Panc1 (cell line): Measurements from ENCODE around the gene AGFG1. TPM values are rescaled to one million over a fixed set of nuclear protein-coding genes. Genes with fewer than 3 reads are reported as not detected.

ENCODE experiments used
- ATAC-seq: fragments of 200-7000 bp; cut with Tn5 transposase; 2 replicates; pipeline ENCODE4 v1.9.1; 2020; ENCODE audit warnings: mild to moderate bottlenecking, moderate library complexity
- BruUV-seq: library from RNA; stranded (reverse); fragments of 400-500 nt; replicated peaks from 2 replicates; lab custom pipeline; 2021; lab: Mats Ljungman, UMichigan
- CTCF ChIA-PET: fragments of 300-600 bp; sonication (Branson Sonifier 250); formaldehyde crosslinking; loops from one replicate; lab custom pipeline; 2022; ENCODE audit warnings: antibody characterized with exemption; lab: Charles Lee
- POLR2A ChIA-PET: fragments of 300-600 bp; sonication (Branson Sonifier 250); formaldehyde crosslinking; loops from one replicate; lab custom pipeline; 2022; ENCODE audit warnings: antibody characterized with exemption; lab: Charles Lee
- DNase-seq: peaks from one replicate; pipeline ENCODE4 v3.0.0-alpha.2; 2010; ENCODE audit warnings: low read depth, low spot score
- H3K27ac ChIP-seq: 2 replicates; pipeline ENCODE4 v1.5.1; 2011; ENCODE audit warnings: mild to moderate bottlenecking, low read length, inconsistent platforms
- H3K27me3 ChIP-seq: fragments of 200-500 bp; sonication (Bioruptor generic); 2 replicates; pipeline ENCODE4 v1.6.0; 2014; ENCODE audit warnings: low read length, inconsistent platforms; ENCODE audit not compliant: control insufficient read depth, insufficient read depth
- H3K36me3 ChIP-seq: fragments of 200-500 bp; sonication (Bioruptor generic); 2 replicates; pipeline ENCODE4 v1.5.1; 2014; ENCODE audit warnings: inconsistent platforms, mild to moderate bottlenecking, low read length, moderate library complexity; ENCODE audit not compliant: control insufficient read depth, insufficient read depth
- H3K4me1 ChIP-seq: 2 replicates; pipeline ENCODE4 v1.5.1; 2011; ENCODE audit warnings: inconsistent platforms, mild to moderate bottlenecking, low read length, moderate library complexity; ENCODE audit not compliant: control insufficient read depth, insufficient read depth
- H3K4me3 ChIP-seq, 2 experiments: 2 replicates each; pipeline ENCODE4 v1.5.1; 2011 to 2012; ENCODE audit warnings: low read depth in 2 of 2, low read length in 2 of 2, mild to moderate bottlenecking in 2 of 2, inconsistent platforms in 1 of 2, moderate library complexity in 1 of 2
- H3K9me3 ChIP-seq: fragments of 200-500 bp; sonication (Bioruptor generic); 2 replicates; pipeline ENCODE4 v1.5.1; 2014; ENCODE audit warnings: low read depth, mild to moderate bottlenecking, inconsistent platforms, low read length, moderate library complexity; ENCODE audit not compliant: control insufficient read depth, insufficient read depth
- POLR2AphosphoS5 ChIP-seq: IDR thresholded peaks from 2 replicates; pipeline ENCODE4 v1.6.1; 2012; ENCODE audit warnings: mild to moderate bottlenecking, low read depth, low read length, moderate library complexity
- SIN3A ChIP-seq: IDR thresholded peaks from 2 replicates; pipeline ENCODE4 v1.6.1; 2012; ENCODE audit warnings: low read depth, mild to moderate bottlenecking, low read length, moderate library complexity, borderline replicate concordance; ENCODE audit not compliant: insufficient read depth
- TCF7L2 ChIP-seq: IDR thresholded peaks from 2 replicates; pipeline ENCODE4 v1.6.1; 2011; ENCODE audit warnings: mild to moderate bottlenecking, low read depth, low read length, inconsistent platforms
- in situ Hi-C: cut with HindIII; loops from 2 replicates; pipeline ENCODE4 v1.10.0; 2016; ENCODE audit warnings: low sequenced_read_pairs, low pct_unique_long_range_greater_than_20kb
- intact Hi-C: fragments of 100-400 bp; cut with micrococcal nuclease; formaldehyde crosslinking; loops from one replicate; pipeline ENCODE4 v1.10.0; 2022; ENCODE audit not compliant: unreplicated experiment
- total RNA-seq: library from RNA; stranded (reverse); gene quantifications from one replicate; pipeline ENCODE4 v1.2.1, GENCODE V29; 2021; ENCODE audit not compliant: unreplicated experiment
- TF ChIP-seq, protein P1 (sequence below): fragments of 450-650 bp; IDR thresholded peaks from 2 replicates; pipeline ENCODE4 v1.5.1; 2017; ENCODE audit warnings: mild to moderate bottlenecking
- TF ChIP-seq, protein P2 (sequence below), 2 experiments: IDR thresholded peaks; 2 replicates each; pipeline ENCODE4 v1.6.1; 2011 to 2012; ENCODE audit warnings: low read depth in 2 of 2, control low read depth in 1 of 2, low read length in 1 of 2, mild to moderate bottlenecking in 1 of 2, moderate library complexity in 1 of 2; ENCODE audit not compliant: insufficient read depth in 1 of 2

AGFG1 gene
- total RNA-seq, 1 experiment from 2014 or later, result 98.5 TPM

DNA sequence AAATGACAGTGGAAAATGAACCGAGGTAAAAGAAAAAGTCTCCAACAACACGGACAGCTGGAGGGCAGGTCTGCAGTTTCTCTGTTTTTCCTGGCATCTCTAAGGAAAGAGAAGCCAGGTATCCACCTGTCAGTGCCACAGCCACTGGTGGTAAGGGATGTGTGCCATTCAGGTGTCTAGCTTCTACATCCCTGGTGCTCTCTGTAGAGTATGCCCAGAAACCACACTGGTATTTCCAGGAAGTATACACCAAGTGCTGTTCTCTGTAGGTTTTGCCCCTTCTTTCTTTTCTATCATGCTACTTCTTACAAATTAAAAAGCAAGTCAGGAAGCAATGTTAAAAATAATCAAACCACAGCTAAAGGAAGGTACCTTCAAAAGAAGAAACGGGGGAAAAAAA is 7.6 kb upstream of the AGFG1 start:
- intact Hi-C loops, result no loop called here
- ChIA-PET CTCF (interaction anchor here (0.6 kb wide), 1 partner anchor 43 kb away, joined by 4 read pairs; no protein-coding TSS in a partner anchor), POLR2A (no interaction called here)
- DNase-seq (no peak), ATAC-seq (no peak)
- Histone ChIP-seq H3K4me1 (peaks cover 52% of the 10 kb centered on the region), H3K27me3 (no peaks in the 10 kb centered on the region), H3K27ac (peak overlapping the region; percentile 82; the same call in 1 of the 2 replicates), H3K4me3 (no peak overlapping the region), H3K9me3 (no peaks in the 10 kb centered on the region), H3K36me3 (no peaks in the 10 kb centered on the region)
- BruUV-seq, result no TSS peak
- TF ChIP-seq POLR2AphosphoS5, result no peak
- no peak for TF ChIP-seq SIN3A
- in situ Hi-C loops, result no loop called here

DNA sequence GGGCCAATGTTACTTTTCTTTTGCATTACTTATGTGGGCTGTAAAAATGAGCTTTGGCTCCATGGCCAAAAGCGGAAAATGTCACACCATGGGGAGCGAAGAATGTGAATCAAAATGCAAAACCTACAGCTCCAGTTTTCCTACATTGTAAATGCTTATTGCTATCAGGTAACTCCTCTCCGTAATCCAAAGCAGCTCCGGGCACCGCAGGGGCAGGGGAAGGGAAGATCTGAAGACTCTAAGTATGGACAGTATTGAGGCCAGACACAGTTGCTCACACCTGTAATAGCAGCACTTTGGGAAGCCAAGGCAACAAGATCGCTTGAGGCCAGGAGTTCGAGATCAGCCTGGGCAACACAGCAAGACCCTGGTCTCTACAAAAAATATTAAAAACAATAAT is 7.1 kb upstream of the AGFG1 start:
- TF ChIP-seq, protein P1, sequence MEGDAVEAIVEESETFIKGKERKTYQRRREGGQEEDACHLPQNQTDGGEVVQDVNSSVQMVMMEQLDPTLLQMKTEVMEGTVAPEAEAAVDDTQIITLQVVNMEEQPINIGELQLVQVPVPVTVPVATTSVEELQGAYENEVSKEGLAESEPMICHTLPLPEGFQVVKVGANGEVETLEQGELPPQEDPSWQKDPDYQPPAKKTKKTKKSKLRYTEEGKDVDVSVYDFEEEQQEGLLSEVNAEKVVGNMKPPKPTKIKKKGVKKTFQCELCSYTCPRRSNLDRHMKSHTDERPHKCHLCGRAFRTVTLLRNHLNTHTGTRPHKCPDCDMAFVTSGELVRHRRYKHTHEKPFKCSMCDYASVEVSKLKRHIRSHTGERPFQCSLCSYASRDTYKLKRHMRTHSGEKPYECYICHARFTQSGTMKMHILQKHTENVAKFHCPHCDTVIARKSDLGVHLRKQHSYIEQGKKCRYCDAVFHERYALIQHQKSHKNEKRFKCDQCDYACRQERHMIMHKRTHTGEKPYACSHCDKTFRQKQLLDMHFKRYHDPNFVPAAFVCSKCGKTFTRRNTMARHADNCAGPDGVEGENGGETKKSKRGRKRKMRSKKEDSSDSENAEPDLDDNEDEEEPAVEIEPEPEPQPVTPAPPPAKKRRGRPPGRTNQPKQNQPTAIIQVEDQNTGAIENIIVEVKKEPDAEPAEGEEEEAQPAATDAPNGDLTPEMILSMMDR, result no peak
- TF ChIP-seq, protein P2, sequence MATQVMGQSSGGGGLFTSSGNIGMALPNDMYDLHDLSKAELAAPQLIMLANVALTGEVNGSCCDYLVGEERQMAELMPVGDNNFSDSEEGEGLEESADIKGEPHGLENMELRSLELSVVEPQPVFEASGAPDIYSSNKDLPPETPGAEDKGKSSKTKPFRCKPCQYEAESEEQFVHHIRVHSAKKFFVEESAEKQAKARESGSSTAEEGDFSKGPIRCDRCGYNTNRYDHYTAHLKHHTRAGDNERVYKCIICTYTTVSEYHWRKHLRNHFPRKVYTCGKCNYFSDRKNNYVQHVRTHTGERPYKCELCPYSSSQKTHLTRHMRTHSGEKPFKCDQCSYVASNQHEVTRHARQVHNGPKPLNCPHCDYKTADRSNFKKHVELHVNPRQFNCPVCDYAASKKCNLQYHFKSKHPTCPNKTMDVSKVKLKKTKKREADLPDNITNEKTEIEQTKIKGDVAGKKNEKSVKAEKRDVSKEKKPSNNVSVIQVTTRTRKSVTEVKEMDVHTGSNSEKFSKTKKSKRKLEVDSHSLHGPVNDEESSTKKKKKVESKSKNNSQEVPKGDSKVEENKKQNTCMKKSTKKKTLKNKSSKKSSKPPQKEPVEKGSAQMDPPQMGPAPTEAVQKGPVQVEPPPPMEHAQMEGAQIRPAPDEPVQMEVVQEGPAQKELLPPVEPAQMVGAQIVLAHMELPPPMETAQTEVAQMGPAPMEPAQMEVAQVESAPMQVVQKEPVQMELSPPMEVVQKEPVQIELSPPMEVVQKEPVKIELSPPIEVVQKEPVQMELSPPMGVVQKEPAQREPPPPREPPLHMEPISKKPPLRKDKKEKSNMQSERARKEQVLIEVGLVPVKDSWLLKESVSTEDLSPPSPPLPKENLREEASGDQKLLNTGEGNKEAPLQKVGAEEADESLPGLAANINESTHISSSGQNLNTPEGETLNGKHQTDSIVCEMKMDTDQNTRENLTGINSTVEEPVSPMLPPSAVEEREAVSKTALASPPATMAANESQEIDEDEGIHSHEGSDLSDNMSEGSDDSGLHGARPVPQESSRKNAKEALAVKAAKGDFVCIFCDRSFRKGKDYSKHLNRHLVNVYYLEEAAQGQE (IDR thresholded peaks at IDR 0.05; ENCODE audit: insufficient read depth in 1 of 2, low read depth in 2 of 2, low read length in 1 of 2), result no peak
- TF ChIP-seq TCF7L2, result no peak
- TF ChIP-seq POLR2AphosphoS5, result no peak
- no peak for TF ChIP-seq SIN3A
- no peak overlapping the region for H3K4me3 ChIP-seq
- ChIA-PET CTCF (interaction anchor here (0.6 kb wide), 1 partner anchor 42 kb away, joined by 4 read pairs; no protein-coding TSS in a partner anchor), POLR2A (no interaction called here)
- H3K4me1 ChIP-seq, result peaks cover 52% of the 10 kb centered on the region
- in situ Hi-C loops (no loop called here), intact Hi-C loops (no loop called here)
- ATAC-seq (no peak), DNase-seq (no peak)
- no TSS peak for BruUV-seq
- H3K27me3 ChIP-seq, result no peaks in the 10 kb centered on the region
- peak overlapping the region; percentile 82 for H3K27ac ChIP-seq
- H3K36me3 ChIP-seq, result no peaks in the 10 kb centered on the region
- H3K9me3 ChIP-seq, result no peaks in the 10 kb centered on the region

DNA sequence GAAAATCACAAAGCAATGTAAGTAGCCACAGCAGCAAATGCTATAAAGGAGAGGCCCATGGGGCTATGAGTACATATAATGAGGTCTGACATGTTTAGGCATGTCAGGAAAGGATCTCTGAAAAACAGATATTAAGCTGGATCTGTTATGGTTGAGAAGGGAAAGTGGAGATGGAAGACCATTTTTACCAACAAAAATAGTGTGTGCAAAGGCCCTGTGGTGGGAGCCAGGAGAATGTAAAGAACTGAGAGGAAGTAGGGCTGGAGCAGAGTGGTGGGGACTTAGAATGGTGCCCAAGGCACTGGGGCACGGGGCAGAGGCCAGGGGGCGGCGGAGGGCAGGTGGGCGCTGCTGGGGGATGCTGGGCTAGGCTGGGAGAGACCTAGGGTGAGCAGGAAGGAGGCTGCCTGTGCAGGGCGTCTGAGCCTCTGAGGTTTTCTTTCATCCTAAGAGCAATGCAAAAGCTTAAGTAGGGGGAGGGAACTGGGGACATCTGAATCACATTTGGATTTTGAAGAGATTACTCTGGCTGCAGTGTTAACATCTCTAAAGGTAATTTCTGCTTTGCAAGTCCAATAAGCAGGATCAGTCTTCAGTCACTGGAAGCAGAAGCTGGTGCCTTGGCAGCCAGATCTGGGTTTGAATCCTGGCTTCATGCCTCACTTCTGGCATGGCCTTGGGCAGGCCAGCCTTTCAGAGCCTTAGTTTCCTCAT is 4.9 kb upstream of the AGFG1 start:
- intact Hi-C loops (loop anchor here (2.0 kb wide), 1 partner anchor 60 kb away; no protein-coding TSS in a partner anchor), in situ Hi-C loops (no loop called here)
- no TSS peak for BruUV-seq
- Histone ChIP-seq H3K4me3 (no peak overlapping the region), H3K4me1 (peaks cover 55% of the 10 kb centered on the region), H3K27me3 (no peaks in the 10 kb centered on the region), H3K36me3 (no peaks in the 10 kb centered on the region), H3K9me3 (no peaks in the 10 kb centered on the region), H3K27ac (peak overlapping the region; percentile 82)
- ATAC-seq (no peak), DNase-seq (no peak)
- ChIA-PET CTCF (no interaction called here), POLR2A (no interaction called here)
- TF ChIP-seq, protein P2 (IDR thresholded peaks at IDR 0.05; ENCODE audit: insufficient read depth in 1 of 2, low read depth in 2 of 2, low read length in 1 of 2), result no peak
- TF ChIP-seq, protein P1, result no peak
- TF ChIP-seq TCF7L2 (no peak), SIN3A (no peak)
